Esophagus squamous epithelium (tissue), 5 donors: Measurements from ENCODE around the gene SRBD1. TPM values are rescaled to one million over a fixed set of nuclear protein-coding genes. Genes with fewer than 3 reads are reported as not detected.

Experiments
- DNase-seq: peaks from one replicate; lab custom pipeline; 2025; lab: John Stamatoyannopoulos, UW
- H3K27ac ChIP-seq, 4 donors: fragments of 200-600 bp; sonication (generic); one replicate each; pipeline ENCODE4 v1.5.1; 2016 to 2019; ENCODE audit warnings: mild to moderate bottlenecking in 1 of 4
- H3K27me3 ChIP-seq, 4 donors: fragments of 200-600 bp; sonication (generic); 1 replicate in 3 of 4; 2 replicates in 1 of 4; pipeline versions ENCODE4 v1.5.1 to v1.6.0; 2017 to 2021; ENCODE audit warnings: antibody characterized with exemption in 1 of 4
- H3K36me3 ChIP-seq, 3 donors: fragments of 200-600 bp; sonication (generic); one replicate each; pipeline ENCODE4 v1.5.1; 2016 to 2019
- H3K4me1 ChIP-seq, 3 donors: fragments of 200-600 bp; sonication (generic); one replicate each; pipeline ENCODE4 v1.5.1; 2017 to 2019
- H3K4me3 ChIP-seq, 4 donors: fragments of 200-600 bp; sonication (generic); 1 replicate in 3 of 4; 2 replicates in 1 of 4; pipeline ENCODE4 v1.5.1; 2016 to 2019; ENCODE audit warnings: mild to moderate bottlenecking in 2 of 4, moderate library complexity in 1 of 4
- H3K9me3 ChIP-seq, 3 donors: fragments of 200-600 bp; sonication (generic); one replicate each; pipeline ENCODE4 v1.5.1; 2016 to 2019
- CTCF ChIP-seq, 6 experiments: fragments of 450-650 bp in 4 of 6; fragments of 200-600 bp in 2 of 6; sonication (generic) in 2 of 6; IDR thresholded peaks; one replicate each; pipeline ENCODE4 v1.5.1; 2016 to 2019; ENCODE audit warnings: antibody characterized with exemption in 6 of 6, mild to moderate bottlenecking in 4 of 6, moderate library complexity in 4 of 6
- POLR2A ChIP-seq, 4 donors: fragments of 450-650 bp; IDR thresholded peaks; one replicate each; pipeline ENCODE4 v1.6.1; 2017; ENCODE audit warnings: antibody characterized with exemption in 4 of 4, mild to moderate bottlenecking in 4 of 4, moderate library complexity in 3 of 4
- WGBS, 2 donors: methylation state at CpG; one replicate each; pipeline ENCODE4 v1.1.5; 2018; 5-methylcytosine and 5-hydroxymethylcytosine counted together
- intact Hi-C: fragments of 100-400 bp; cut with DNase I; formaldehyde crosslinking; loops from one replicate; pipeline ENCODE4 v1.15.0; 2022
- total RNA-seq, 4 donors: library from RNA; depleted of rRNA; stranded (reverse); fragments of >200 nt; gene quantifications; one replicate each; pipeline ENCODE4 v1.1.0, GENCODE V29; 2016
- donor health status: DM: yes; HTN: yes; CAD: no.

SRBD1 gene
- total RNA-seq, 4 donors from 2014 or later = 5.0 to 21.6 (median 13.1) TPM

GRCh38 chr2:45652090-45653031, 41.3 kb upstream of the SRBD1 start:
- intact Hi-C loops = no loop called here
- DNase-seq = no peak
- WGBS, 2 donors = 0% methylated on average over 9 to 14 of the region's 53 CpGs
- no peaks in the 10 kb centered on the region for H3K27me3 ChIP-seq
- TF ChIP-seq CTCF (IDR thresholded peaks at IDR 0.05) (no peak), POLR2A (IDR thresholded peaks at IDR 0.05) (no peak)
- H3K4me3 ChIP-seq = peak overlapping the region; percentile 68 to 100 (median 89)
- no peaks in the 10 kb centered on the region for H3K36me3 ChIP-seq
- peak overlapping the region; percentile 93 to 100 (median 99) for H3K27ac ChIP-seq
- no peaks in the 10 kb centered on the region for H3K9me3 ChIP-seq
- H3K4me1 ChIP-seq = peaks cover 12 to 55% (median 21%) of the 10 kb centered on the region in 3 donors

GRCh38 chr2:45651415-45652089, 40.5 kb upstream of the SRBD1 start, which contains the start of gene PRKCE:
Gene PRKCE (plus strand): TSS chr2:45651675.
- TF ChIP-seq POLR2A (IDR thresholded peaks at IDR 0.05) = no peak
- no peak for TF ChIP-seq CTCF (IDR thresholded peaks at IDR 0.05)
- no peaks in the 10 kb centered on the region for H3K27me3 ChIP-seq
- intact Hi-C loops = no loop called here
- no peaks in the 10 kb centered on the region for H3K36me3 ChIP-seq
- H3K9me3 ChIP-seq = no peaks in the 10 kb centered on the region
- peak within 1 kb of the TSS; percentile 68 to 100 (median 89) for H3K4me3 ChIP-seq
- peak; percentile 17 for DNase-seq
- WGBS, 2 donors = no CpG with 5 or more reads among the region's 66 CpGs
- H3K27ac ChIP-seq = peak within 1 kb of the TSS; percentile 93 to 100 (median 99)
- H3K4me1 ChIP-seq = peaks cover 12 to 55% (median 21%) of the 10 kb centered on the region in 3 donors

GRCh38 chr2:45650851-45651414, 39.9 kb upstream of the SRBD1 start:
- peak; percentile 91 for DNase-seq
- 0% methylated on average over 11 of the region's 79 CpGs; no CpG with 5 or more reads in 1 of the 2 donors for WGBS, 2 donors
- no peaks in the 10 kb centered on the region for H3K9me3 ChIP-seq
- peak overlapping the region; percentile 93 to 100 (median 99) for H3K27ac ChIP-seq
- H3K4me1 ChIP-seq = peaks cover 12 to 55% (median 21%) of the 10 kb centered on the region in 3 donors
- TF ChIP-seq POLR2A (IDR thresholded peaks at IDR 0.05) (peak in 3 of 4 donors; percentile 88 to 96 (median 92)), CTCF (IDR thresholded peaks at IDR 0.05) (peak; percentile 16 to 68 (median 56))
- H3K4me3 ChIP-seq = peak overlapping the region; percentile 68 to 100 (median 89)
- intact Hi-C loops = no loop called here
- H3K36me3 ChIP-seq = no peaks in the 10 kb centered on the region
- no peaks in the 10 kb centered on the region for H3K27me3 ChIP-seq

GRCh38 chr2:45649858-45650811, 39.1 kb upstream of the SRBD1 start:
- Histone ChIP-seq H3K4me1 (peaks cover 12 to 55% (median 21%) of the 10 kb centered on the region in 3 donors), H3K9me3 (no peaks in the 10 kb centered on the region), H3K27ac (peak overlapping the region; percentile 93 to 100 (median 99)), H3K4me3 (peak overlapping the region; percentile 68 to 100 (median 89)), H3K27me3 (no peaks in the 10 kb centered on the region), H3K36me3 (no peaks in the 10 kb centered on the region)
- DNase-seq = peak; percentile 24
- TF ChIP-seq CTCF (IDR thresholded peaks at IDR 0.05) = peak in 1 of 6 experiments; percentile 12
- peak in 2 of 4 donors; percentile 35 to 48 for TF ChIP-seq POLR2A (IDR thresholded peaks at IDR 0.05)
- 0 to 1% methylated on average over 22 of the region's 66 CpGs for WGBS, 2 donors
- intact Hi-C loops = loop anchor here (2.0 kb wide), 1 partner anchor 129 kb away; no protein-coding TSS in a partner anchor
